PC-3 (cell line): ENCODE measurements around the gene RPL10A. TPM values are rescaled to one million over a fixed set of nuclear protein-coding genes. Genes with fewer than 3 reads are reported as not detected.
A peak's percentile ranks its signal among the peaks of the same experiment; 100 is the strongest.

ENCODE experiments used
- ATAC-seq: fragments of 200-7000 bp; cut with Tn5 transposase; 2 replicates; pipeline ENCODE4 v1.9.1; 2020; ENCODE audit warnings: mild to moderate bottlenecking, moderate library complexity
- BruUV-seq: library from RNA; stranded (reverse); fragments of 400-500 nt; replicated peaks from 2 replicates; lab custom pipeline; 2021; lab: Mats Ljungman, UMichigan
- CTCF ChIA-PET: fragments of 300-600 bp; sonication (Branson Sonifier 250); formaldehyde crosslinking; loops from one replicate; lab custom pipeline; 2022; ENCODE audit warnings: antibody characterized with exemption; lab: Charles Lee
- POLR2A ChIA-PET: fragments of 300-600 bp; sonication (Branson Sonifier 250); formaldehyde crosslinking; loops from one replicate; lab custom pipeline; 2022; ENCODE audit warnings: antibody characterized with exemption; ENCODE audit not compliant: unreplicated experiment; lab: Charles Lee
- DNase-seq: peaks from one replicate; pipeline ENCODE4 v3.0.0-alpha.2; 2015
- H2AFZ ChIP-seq: fragments of 300-600 bp; sonication (generic); 2 replicates; pipeline ENCODE4 v1.6.0; 2016; ENCODE audit warnings: antibody characterized with exemption, low read length
- H3F3A ChIP-seq: fragments of 300-600 bp; sonication (generic); one replicate; pipeline ENCODE4 v1.6.0; 2017; ENCODE audit warnings: antibody characterized with exemption, low read length, control low read depth, mild to moderate bottlenecking; ENCODE audit not compliant: unreplicated experiment
- H3K27ac ChIP-seq: fragments of 300-600 bp; sonication (generic); 2 replicates; pipeline ENCODE4 v1.5.1; 2016; ENCODE audit warnings: mild to moderate bottlenecking, low read length
- H3K27me3 ChIP-seq: fragments of 300-600 bp; sonication (generic); 2 replicates; pipeline ENCODE4 v1.6.1; 2016; ENCODE audit warnings: low read length, mixed read lengths
- H3K36me3 ChIP-seq: fragments of 300-600 bp; sonication (generic); 2 replicates; pipeline ENCODE4 v1.6.1; 2016; ENCODE audit warnings: low read depth, mixed run types, low read length, mixed read lengths
- H3K4me1 ChIP-seq: fragments of 300-600 bp; sonication (generic); 2 replicates; pipeline ENCODE4 v1.5.1; 2016; ENCODE audit warnings: low read length; ENCODE audit not compliant: insufficient read depth
- H3K4me2 ChIP-seq: fragments of 300-600 bp; sonication (generic); 2 replicates; pipeline ENCODE4 v1.6.0; 2016; ENCODE audit warnings: low read length
- H3K4me3 ChIP-seq: fragments of 300-600 bp; sonication (generic); 2 replicates; pipeline ENCODE4 v1.5.1; 2016; ENCODE audit warnings: mild to moderate bottlenecking, low read length, mixed read lengths
- H3K79me2 ChIP-seq: fragments of 300-600 bp; sonication (generic); 2 replicates; pipeline ENCODE4 v1.6.1; 2017; ENCODE audit warnings: low read length, mixed read lengths
- H3K9ac ChIP-seq: fragments of 300-600 bp; sonication (generic); 2 replicates; pipeline ENCODE4 v1.6.0; 2016; ENCODE audit warnings: mild to moderate bottlenecking, low read length
- H3K9me2 ChIP-seq: fragments of 300-600 bp; sonication (generic); replicated peaks from 2 replicates; pipeline ENCODE4 v1.6.1; 2016; ENCODE audit warnings: mixed run types, low read length, mixed read lengths
- H3K9me3 ChIP-seq: fragments of 300-600 bp; sonication (generic); 2 replicates; pipeline ENCODE4 v1.6.1; 2016; ENCODE audit warnings: low read length, mixed read lengths
- H4K20me1 ChIP-seq: fragments of 300-600 bp; sonication (generic); 2 replicates; pipeline ENCODE4 v1.6.1; 2016; ENCODE audit warnings: low read length, mixed read lengths
- CTCF ChIP-seq: fragments of 300-600 bp; sonication (generic); conservative IDR thresholded peaks from 2 replicates; pipeline ENCODE4 v1.5.1; 2017; ENCODE audit warnings: antibody characterized with exemption, low read depth, mild to moderate bottlenecking, low read length
- EZH2 ChIP-seq: fragments of 300-600 bp; sonication (generic); IDR thresholded peaks from one replicate; pipeline ENCODE4 v1.6.1; 2017; ENCODE audit warnings: antibody characterized with exemption, mild to moderate bottlenecking, low read length; ENCODE audit not compliant: unreplicated experiment
- EZH2phosphoT487 ChIP-seq: fragments of 300-600 bp; sonication (generic); IDR thresholded peaks from 2 replicates; pipeline ENCODE4 v1.6.1; 2018; ENCODE audit warnings: mild to moderate bottlenecking, antibody characterized with exemption, low read length, borderline replicate concordance
- intact Hi-C: fragments of 100-400 bp; cut with micrococcal nuclease; formaldehyde crosslinking; loops from 2 replicates; pipeline ENCODE4 v1.9.0; 2023
- total RNA-seq: library from RNA; depleted of rRNA; stranded (reverse); fragments of >200 nt; gene quantifications from 2 replicates; pipeline ENCODE4 v1.2.3, GENCODE V29; 2014

Gene RPL10A
- total RNA-seq, 1 experiment from 2014 or later, result 1,509 TPM

GRCh38 chr6:35454391-35455110 is 13.7 kb upstream of the RPL10A start:
- intact Hi-C loops, result no loop called here
- Histone ChIP-seq H3K36me3 (no peaks in the 10 kb centered on the region; the same call in 1 of the 2 replicates), H3K4me3 (no peak overlapping the region), H3K4me2 (peak overlapping the region; percentile 80), H3K4me1 (peaks cover 16% of the 10 kb centered on the region), H3K27me3 (no peaks in the 10 kb centered on the region), H4K20me1 (no peaks in the 10 kb centered on the region), H3K9me3 (no peaks in the 10 kb centered on the region), H3K27ac (no peak overlapping the region), H3K9me2 (no peaks in the 10 kb centered on the region), H2AFZ (no peak overlapping the region), H3F3A (no peaks in the 10 kb centered on the region), H3K9ac (no peak overlapping the region), H3K79me2 (peaks cover 24% of the 10 kb centered on the region)
- ChIA-PET POLR2A (no interaction called here), CTCF (no interaction called here)
- TF ChIP-seq EZH2phosphoT487, result no peak
- TF ChIP-seq CTCF, result no peak
- no peak for TF ChIP-seq EZH2
- no peak for ATAC-seq
- no TSS peak for BruUV-seq
- no peak for DNase-seq

GRCh38 chr6:35457907-35458306 is 10.3 kb upstream of the RPL10A start:
- no peak overlapping the region for H3K4me2 ChIP-seq
- DNase-seq (no peak), ATAC-seq (no peak)
- ChIA-PET POLR2A (no interaction called here), CTCF (no interaction called here)
- no TSS peak for BruUV-seq
- no peaks in the 10 kb centered on the region for H3K27me3 ChIP-seq
- TF ChIP-seq EZH2phosphoT487, result no peak
- no peaks in the 10 kb centered on the region for H3K9me3 ChIP-seq
- peaks cover 21% of the 10 kb centered on the region for H3K79me2 ChIP-seq
- H2AFZ ChIP-seq, result no peak overlapping the region
- H3K27ac ChIP-seq, result no peak overlapping the region
- H3K4me3 ChIP-seq, result no peak overlapping the region
- H3K9me2 ChIP-seq, result no peaks in the 10 kb centered on the region
- H3F3A ChIP-seq, result no peaks in the 10 kb centered on the region
- H3K4me1 ChIP-seq, result peaks cover 13% of the 10 kb centered on the region
- intact Hi-C loops, result no loop called here
- H3K9ac ChIP-seq, result no peak overlapping the region
- H3K36me3 ChIP-seq, result no peaks in the 10 kb centered on the region; the same call in 1 of the 2 replicates
- no peaks in the 10 kb centered on the region for H4K20me1 ChIP-seq

- POLR2A ChIA-PET, result no interaction called here
- DNase-seq (peak; percentile 68), ATAC-seq (no peak)
- H2AFZ ChIP-seq, result no peak overlapping the region
- intact Hi-C loops, result no loop called here
- H3K9ac ChIP-seq, result no peak overlapping the region
- H3K27me3 ChIP-seq, result no peaks in the 10 kb centered on the region
- no peaks in the 10 kb centered on the region for H3F3A ChIP-seq
- CTCF ChIA-PET, result no interaction called here
- H3K4me3 ChIP-seq, result no peak overlapping the region
- H3K36me3 ChIP-seq, result no peaks in the 10 kb centered on the region; the same call in 1 of the 2 replicates
- TF ChIP-seq EZH2phosphoT487 (no peak), CTCF (no peak), EZH2 (no peak)
- BruUV-seq, result no TSS peak
- H3K27ac ChIP-seq, result no peak overlapping the region
- H3K4me1 ChIP-seq, result peaks cover 3% of the 10 kb centered on the region; the same call in 1 of the 2 replicates
- H3K9me2 ChIP-seq, result no peaks in the 10 kb centered on the region
- H3K79me2 ChIP-seq, result no peaks in the 10 kb centered on the region
- no peaks in the 10 kb centered on the region for H4K20me1 ChIP-seq
- H3K9me3 ChIP-seq, result no peaks in the 10 kb centered on the region
- no peak overlapping the region for H3K4me2 ChIP-seq
These were observed 6.9 kb upstream of the RPL10A start for GRCh38 chr6:35461270-35461669.
